MCF 10A (cell line): ENCODE measurements around the gene NDUFA12. TPM values are rescaled to one million over a fixed set of nuclear protein-coding genes. Genes with fewer than 3 reads are reported as not detected.

Experiments
- BruUV-seq: library from RNA; stranded (reverse); fragments of 400-500 nt; replicated peaks from 2 replicates; lab custom pipeline; 2021; lab: Mats Ljungman, UMichigan
- CTCF ChIA-PET: fragments of 300-600 bp; sonication (Branson Sonifier 250); formaldehyde crosslinking; extraction: SDS; loops from one replicate; lab custom pipeline; 2021; ENCODE audit warnings: antibody characterized with exemption, inconsistent platforms; lab: Yijun Ruan, JAX
- POLR2A ChIA-PET: fragments of 300-600, 350-650 bp; sonication (Branson Sonifier 250); formaldehyde crosslinking; extraction: SDS; loops from one replicate; lab custom pipeline; 2020; ENCODE audit warnings: antibody characterized with exemption, inconsistent platforms; lab: Yijun Ruan, JAX
- DNase-seq: peaks from one replicate; pipeline ENCODE4 v3.0.0-alpha.2; 2018; ENCODE audit not compliant: unreplicated experiment
- H3K27ac Mint-ChIP-seq: one replicate; pipeline ENCODE4 v1.8.0; 2022; ENCODE audit warnings: mild to moderate bottlenecking, low read depth, mixed read lengths; ENCODE audit not compliant: unreplicated experiment
- H3K27me3 Mint-ChIP-seq: one replicate; pipeline ENCODE4 v1.8.0; 2022; ENCODE audit warnings: mixed read lengths; ENCODE audit not compliant: insufficient read depth, unreplicated experiment
- H3K36me3 Mint-ChIP-seq: one replicate; pipeline ENCODE4 v1.8.0; 2022; ENCODE audit warnings: mild to moderate bottlenecking, moderate library complexity, mixed read lengths; ENCODE audit not compliant: insufficient read depth, unreplicated experiment
- H3K4me1 Mint-ChIP-seq: one replicate; pipeline ENCODE4 v1.8.0; 2022; ENCODE audit warnings: mixed read lengths; ENCODE audit not compliant: insufficient read depth, unreplicated experiment
- H3K4me3 Mint-ChIP-seq: one replicate; pipeline ENCODE4 v1.8.0; 2022; ENCODE audit warnings: mild to moderate bottlenecking, moderate library complexity, mixed read lengths; ENCODE audit not compliant: unreplicated experiment
- H3K9me3 Mint-ChIP-seq: one replicate; pipeline ENCODE4 v1.8.0; 2022; ENCODE audit warnings: mixed read lengths; ENCODE audit not compliant: unreplicated experiment
- CTCF ChIP-seq: fragments of 200-600 bp; IDR thresholded peaks from one replicate; pipeline ENCODE4 v1.8.0; 2022; ENCODE audit warnings: antibody characterized with exemption, mild to moderate bottlenecking; ENCODE audit not compliant: unreplicated experiment
- intact Hi-C: fragments of 100-400 bp; cut with micrococcal nuclease; formaldehyde crosslinking; loops from 2 replicates; pipeline ENCODE4 v1.14.1; 2022
- total RNA-seq: library from RNA; stranded (reverse); gene quantifications from 2 replicates; pipeline ENCODE4 v1.2.3, GENCODE V29; 2022

The NDUFA12 gene
- total RNA-seq, 1 experiment from 2014 or later = 112 TPM

- no peak for DNase-seq
- Mint-ChIP-seq H3K9me3 (no peaks in the 10 kb centered on the region), H3K36me3 (peaks cover 21% of the 10 kb centered on the region), H3K4me3 (no peak overlapping the region), H3K27me3 (no peaks in the 10 kb centered on the region), H3K27ac (no peak overlapping the region), H3K4me1 (no peaks in the 10 kb centered on the region)
- TF ChIP-seq CTCF = no peak
- intact Hi-C loops = no loop called here
- POLR2A ChIA-PET = interaction anchor here (0.6 kb wide), 2 partner anchors 87 to 94 kb away, joined by 3 read pairs; no protein-coding TSS in a partner anchor
- CTCF ChIA-PET = interaction anchor here (0.5 kb wide), 1 partner anchor 13 kb away, joined by 3 read pairs; no protein-coding TSS in a partner anchor
- no TSS peak for BruUV-seq
Observed at GRCh38 chr12:94970560-94970959, 32.9 kb downstream of the NDUFA12 start.

- no peak for DNase-seq
- Mint-ChIP-seq H3K27me3 (no peaks in the 10 kb centered on the region), H3K27ac (no peak overlapping the region), H3K4me3 (no peak overlapping the region), H3K36me3 (peaks cover 17% of the 10 kb centered on the region), H3K4me1 (no peaks in the 10 kb centered on the region), H3K9me3 (no peaks in the 10 kb centered on the region)
- ChIA-PET CTCF (interaction anchor here (0.5 kb wide), 1 partner anchor 9 kb away, joined by 3 read pairs; no protein-coding TSS in a partner anchor), POLR2A (interaction anchor here (0.6 to 0.8 kb wide), 3 partner anchors 13 to 1530 kb away, joined by 3 read pairs; no protein-coding TSS in a partner anchor)
- TF ChIP-seq CTCF = no peak
- BruUV-seq = no TSS peak
- intact Hi-C loops = no loop called here
Observed at GRCh38 chr12:94969424-94969823, 34.1 kb downstream of the NDUFA12 start.

GRCh38 chr12:94965982-94966630 is 37.4 kb downstream of the NDUFA12 start:
- Mint-ChIP-seq H3K4me3 (no peak overlapping the region), H3K27ac (no peak overlapping the region), H3K4me1 (no peaks in the 10 kb centered on the region), H3K27me3 (no peaks in the 10 kb centered on the region), H3K9me3 (no peaks in the 10 kb centered on the region), H3K36me3 (peaks cover 9% of the 10 kb centered on the region)
- no peak for DNase-seq
- no TSS peak for BruUV-seq
- POLR2A ChIA-PET = interaction anchor here (0.7 to 1.5 kb wide), 3 partner anchors 11 to 14 kb away, joined by 3 to 4 read pairs (median 3); no protein-coding TSS in a partner anchor
- no peak for TF ChIP-seq CTCF
- CTCF ChIA-PET = no interaction called here
- intact Hi-C loops = no loop called here

- ChIA-PET POLR2A (interaction anchor here (0.6 kb wide), 1 partner anchor 22 kb away, joined by 3 read pairs; no protein-coding TSS in a partner anchor), CTCF (interaction anchor here (0.7 kb wide), 1 partner anchor 268 kb away, joined by 3 read pairs; no protein-coding TSS in a partner anchor)
- H3K27me3 Mint-ChIP-seq = no peaks in the 10 kb centered on the region
- H3K27ac Mint-ChIP-seq = no peak overlapping the region
- TF ChIP-seq CTCF = no peak
- intact Hi-C loops = no loop called here
- no TSS peak for BruUV-seq
- H3K4me1 Mint-ChIP-seq = no peaks in the 10 kb centered on the region
- no peaks in the 10 kb centered on the region for H3K36me3 Mint-ChIP-seq
- H3K4me3 Mint-ChIP-seq = no peak overlapping the region
- H3K9me3 Mint-ChIP-seq = no peaks in the 10 kb centered on the region
- peak; percentile 38 for DNase-seq
Observed at GRCh38 chr12:94963649-94964048, 39.8 kb downstream of the NDUFA12 start.
